ENCODE data around the gene EXOC6B.

EXOC6B gene

GRCh38 chr2:72238311-72238710 lies 587.5 kb downstream of the EXOC6B start:
- TF ChIP-seq EP300 (IDR thresholded peaks at IDR 0.05; ENCODE audit: borderline replicate concordance) = no peak
- no peak for TF ChIP-seq CEBPB (IDR thresholded peaks at IDR 0.05)
- no peak for TF ChIP-seq CREB1 (IDR thresholded peaks at IDR 0.05; ENCODE audit: low read depth)
- no peak for TF ChIP-seq YY1 (IDR thresholded peaks at IDR 0.05; ENCODE audit: low read depth)
- TF ChIP-seq, protein P1, sequence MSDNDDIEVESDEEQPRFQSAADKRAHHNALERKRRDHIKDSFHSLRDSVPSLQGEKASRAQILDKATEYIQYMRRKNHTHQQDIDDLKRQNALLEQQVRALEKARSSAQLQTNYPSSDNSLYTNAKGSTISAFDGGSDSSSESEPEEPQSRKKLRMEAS (IDR thresholded peaks at IDR 0.05) = no peak
- TF ChIP-seq EGR1 (IDR thresholded peaks at IDR 0.05) = no peak
- TF ChIP-seq NFIC (IDR thresholded peaks at IDR 0.05) = no peak
- TF ChIP-seq, protein P2, sequence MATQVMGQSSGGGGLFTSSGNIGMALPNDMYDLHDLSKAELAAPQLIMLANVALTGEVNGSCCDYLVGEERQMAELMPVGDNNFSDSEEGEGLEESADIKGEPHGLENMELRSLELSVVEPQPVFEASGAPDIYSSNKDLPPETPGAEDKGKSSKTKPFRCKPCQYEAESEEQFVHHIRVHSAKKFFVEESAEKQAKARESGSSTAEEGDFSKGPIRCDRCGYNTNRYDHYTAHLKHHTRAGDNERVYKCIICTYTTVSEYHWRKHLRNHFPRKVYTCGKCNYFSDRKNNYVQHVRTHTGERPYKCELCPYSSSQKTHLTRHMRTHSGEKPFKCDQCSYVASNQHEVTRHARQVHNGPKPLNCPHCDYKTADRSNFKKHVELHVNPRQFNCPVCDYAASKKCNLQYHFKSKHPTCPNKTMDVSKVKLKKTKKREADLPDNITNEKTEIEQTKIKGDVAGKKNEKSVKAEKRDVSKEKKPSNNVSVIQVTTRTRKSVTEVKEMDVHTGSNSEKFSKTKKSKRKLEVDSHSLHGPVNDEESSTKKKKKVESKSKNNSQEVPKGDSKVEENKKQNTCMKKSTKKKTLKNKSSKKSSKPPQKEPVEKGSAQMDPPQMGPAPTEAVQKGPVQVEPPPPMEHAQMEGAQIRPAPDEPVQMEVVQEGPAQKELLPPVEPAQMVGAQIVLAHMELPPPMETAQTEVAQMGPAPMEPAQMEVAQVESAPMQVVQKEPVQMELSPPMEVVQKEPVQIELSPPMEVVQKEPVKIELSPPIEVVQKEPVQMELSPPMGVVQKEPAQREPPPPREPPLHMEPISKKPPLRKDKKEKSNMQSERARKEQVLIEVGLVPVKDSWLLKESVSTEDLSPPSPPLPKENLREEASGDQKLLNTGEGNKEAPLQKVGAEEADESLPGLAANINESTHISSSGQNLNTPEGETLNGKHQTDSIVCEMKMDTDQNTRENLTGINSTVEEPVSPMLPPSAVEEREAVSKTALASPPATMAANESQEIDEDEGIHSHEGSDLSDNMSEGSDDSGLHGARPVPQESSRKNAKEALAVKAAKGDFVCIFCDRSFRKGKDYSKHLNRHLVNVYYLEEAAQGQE (IDR thresholded peaks at IDR 0.05; ENCODE audit: low read depth) = no peak
- TF ChIP-seq FOXM1 (IDR thresholded peaks at IDR 0.05; ENCODE audit: borderline replicate concordance, low read depth) = no peak

DNA sequence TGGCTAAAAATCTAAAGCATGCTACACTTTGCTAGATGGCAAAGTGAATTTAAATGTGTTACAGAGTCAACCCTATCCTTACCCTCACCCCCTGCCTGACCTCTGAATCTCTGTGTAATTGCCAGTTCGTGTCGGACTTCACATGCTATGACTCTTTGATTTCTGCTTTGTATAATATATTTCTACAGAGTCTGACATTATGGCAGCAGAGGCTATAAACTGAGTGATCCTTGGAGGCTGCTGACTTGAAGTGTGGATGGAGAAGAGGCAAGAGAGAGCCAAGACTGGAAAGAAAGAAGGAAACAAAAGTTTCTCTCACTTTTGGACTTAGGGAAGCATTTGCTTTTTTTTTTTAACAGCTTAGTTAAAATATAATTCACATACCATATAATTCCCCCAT lies 588.3 kb downstream of the EXOC6B start:
- TF ChIP-seq, protein P2 (IDR thresholded peaks at IDR 0.05; ENCODE audit: low read depth) = no peak
- TF ChIP-seq, protein P1 (IDR thresholded peaks at IDR 0.05) = no peak
- no peak for TF ChIP-seq USF1 (IDR thresholded peaks at IDR 0.05)
- TF ChIP-seq RAD21 (IDR thresholded peaks at IDR 0.05; ENCODE audit: low read depth) = no peak
- no peak for TF ChIP-seq EP300 (IDR thresholded peaks at IDR 0.05; ENCODE audit: borderline replicate concordance)
- no peak for TF ChIP-seq CEBPB (IDR thresholded peaks at IDR 0.05)
- TF ChIP-seq FOXM1 (IDR thresholded peaks at IDR 0.05; ENCODE audit: borderline replicate concordance, low read depth) = no peak
- TF ChIP-seq YY1 (IDR thresholded peaks at IDR 0.05; ENCODE audit: low read depth) = no peak
- TF ChIP-seq CREB1 (IDR thresholded peaks at IDR 0.05; ENCODE audit: low read depth) = no peak
- TF ChIP-seq ZBTB7A (IDR thresholded peaks at IDR 0.05; ENCODE audit: low read depth) = no peak
- no peak for TF ChIP-seq NFIC (IDR thresholded peaks at IDR 0.05)
- no peak for TF ChIP-seq TEAD4 (IDR thresholded peaks at IDR 0.05)
- TF ChIP-seq EGR1 (IDR thresholded peaks at IDR 0.05) = no peak
- TF ChIP-seq TCF12 (IDR thresholded peaks at IDR 0.05; ENCODE audit: low read depth) = no peak
- no peak for TF ChIP-seq TAF1 (IDR thresholded peaks at IDR 0.05; ENCODE audit: low read depth)

DNA sequence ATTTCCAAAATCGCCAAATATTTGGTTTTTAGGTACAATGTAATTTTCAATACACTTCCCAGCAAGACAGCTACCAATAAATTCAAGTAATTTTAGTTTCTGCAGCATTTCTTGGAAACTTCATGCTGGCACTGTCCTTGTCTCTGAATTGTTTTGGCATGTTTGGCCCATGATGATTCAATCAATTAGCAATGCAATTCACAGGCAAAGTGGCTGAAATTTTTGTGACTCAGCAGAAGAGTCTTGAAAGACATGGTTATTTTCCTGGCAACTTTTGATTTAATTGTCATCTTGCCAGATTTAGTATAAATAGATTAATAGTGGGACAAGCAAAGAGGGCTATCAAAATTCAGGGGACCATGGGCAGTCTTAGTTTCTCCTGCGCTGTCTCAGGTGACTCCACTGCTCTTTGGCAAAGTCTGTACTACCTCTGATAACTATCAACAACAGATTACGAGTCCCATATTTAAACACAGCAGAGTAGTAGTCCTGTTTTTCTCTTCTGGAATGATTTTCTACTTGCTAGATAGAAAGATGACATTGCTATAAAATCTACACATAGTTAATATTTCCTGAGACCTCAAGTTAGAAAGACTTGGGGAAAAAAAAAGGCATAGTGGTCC lies 589.3 kb downstream of the EXOC6B start:
- no peak for TF ChIP-seq TAF1 (IDR thresholded peaks at IDR 0.05; ENCODE audit: low read depth)
- TF ChIP-seq, protein P1 (IDR thresholded peaks at IDR 0.05) = no peak
- peak; percentile 37 for TF ChIP-seq TEAD4 (IDR thresholded peaks at IDR 0.05)
- TF ChIP-seq ZBTB7A (IDR thresholded peaks at IDR 0.05; ENCODE audit: low read depth) = no peak
- TF ChIP-seq CEBPB (IDR thresholded peaks at IDR 0.05) = no peak
- no peak for TF ChIP-seq EP300 (IDR thresholded peaks at IDR 0.05; ENCODE audit: borderline replicate concordance)
- no peak for TF ChIP-seq FOXM1 (IDR thresholded peaks at IDR 0.05; ENCODE audit: borderline replicate concordance, low read depth)
- TF ChIP-seq RAD21 (IDR thresholded peaks at IDR 0.05; ENCODE audit: low read depth) = no peak
- TF ChIP-seq TCF12 (IDR thresholded peaks at IDR 0.05; ENCODE audit: low read depth) = no peak
- no peak for TF ChIP-seq USF1 (IDR thresholded peaks at IDR 0.05)
- TF ChIP-seq EGR1 (IDR thresholded peaks at IDR 0.05) = no peak
- no peak for TF ChIP-seq YY1 (IDR thresholded peaks at IDR 0.05; ENCODE audit: low read depth)
- TF ChIP-seq, protein P2 (IDR thresholded peaks at IDR 0.05; ENCODE audit: low read depth) = no peak
- 0 out of 2 replicates have a peak, but pooled peaks have one; percentile 13 for TF ChIP-seq NFIC (IDR thresholded peaks at IDR 0.05)
- TF ChIP-seq CREB1 (IDR thresholded peaks at IDR 0.05; ENCODE audit: low read depth) = no peak
